Caco-2 (cell line): ENCODE results near the gene SELENOW. TPM values are rescaled to one million over a fixed set of nuclear protein-coding genes. Genes with fewer than 3 reads are reported as not detected.
"Not testable (repeated sequence)": the region's sequence is repeated elsewhere in the genome, so short reads cannot be mapped to it uniquely, and the experiment has no call there.

Source experiments
- BruUV-seq: library from RNA; stranded (reverse); fragments of 400-500 nt; replicated peaks from 2 replicates; lab custom pipeline; 2021; lab: Mats Ljungman, UMichigan
- CTCF ChIA-PET: fragments of 300-600 bp; sonication (Branson Sonifier 250); formaldehyde crosslinking; loops from one replicate; lab custom pipeline; 2022; ENCODE audit warnings: antibody characterized with exemption; lab: Charles Lee
- POLR2A ChIA-PET: fragments of 300-600 bp; sonication (Branson Sonifier 250); formaldehyde crosslinking; loops from one replicate; lab custom pipeline; 2022; ENCODE audit warnings: antibody characterized with exemption; lab: Charles Lee
- DNase-seq, 2 experiments: peaks; one replicate each; pipeline versions ENCODE4 v3.0.0 to v3.0.0-alpha.2; 2020 to 2022
- H3K27me3 ChIP-seq: replicated peaks from 2 replicates; pipeline ENCODE4 v1.6.0; 2011; ENCODE audit warnings: low read length; ENCODE audit not compliant: control insufficient read depth, insufficient read depth
- H3K36me3 ChIP-seq: 2 replicates; pipeline ENCODE4 v1.5.1; 2011; ENCODE audit warnings: low read length; ENCODE audit not compliant: control insufficient read depth, insufficient read depth
- H3K4me1 ChIP-seq: fragments of 250-450 bp; sonication (Bioruptor Pico); 2 replicates; pipeline ENCODE4 v1.5.1; 2020; ENCODE audit warnings: mild to moderate bottlenecking
- H3K4me3 ChIP-seq: 2 replicates; pipeline ENCODE4 v1.5.1; 2011; ENCODE audit warnings: low read depth, mild to moderate bottlenecking, control low read depth, low read length
- H3K9me3 ChIP-seq: fragments of 250-450 bp; sonication (Bioruptor Pico); 2 replicates; pipeline ENCODE4 v1.5.1; 2020; ENCODE audit warnings: mild to moderate bottlenecking, moderate library complexity
- H3K27ac Mint-ChIP-seq: one replicate; pipeline ENCODE4 v1.8.0; 2022; ENCODE audit warnings: mixed read lengths; ENCODE audit not compliant: unreplicated experiment
- H3K27me3 Mint-ChIP-seq: one replicate; pipeline ENCODE4 v1.8.0; 2022; ENCODE audit warnings: mixed read lengths; ENCODE audit not compliant: insufficient read depth, unreplicated experiment
- H3K36me3 Mint-ChIP-seq: one replicate; pipeline ENCODE4 v1.8.0; 2022; ENCODE audit warnings: mild to moderate bottlenecking, mixed read lengths; ENCODE audit not compliant: insufficient read depth, unreplicated experiment
- H3K4me1 Mint-ChIP-seq: one replicate; pipeline ENCODE4 v1.8.0; 2022; ENCODE audit warnings: low read depth, mixed read lengths; ENCODE audit not compliant: unreplicated experiment
- H3K4me3 Mint-ChIP-seq: one replicate; pipeline ENCODE4 v1.8.0; 2022; ENCODE audit warnings: mild to moderate bottlenecking, moderate library complexity, mixed read lengths; ENCODE audit not compliant: unreplicated experiment
- H3K9me3 Mint-ChIP-seq: one replicate; pipeline ENCODE4 v1.8.0; 2022; ENCODE audit warnings: mixed read lengths; ENCODE audit not compliant: unreplicated experiment
- CTCF ChIP-seq, 2 experiments: fragments of 200-600 bp in 1 of 2; IDR thresholded peaks; 1 replicate in 1 of 2; 2 replicates in 1 of 2; pipeline versions ENCODE4 v1.5.1 to v1.8.0; 2011 to 2022; ENCODE audit warnings: antibody characterized with exemption in 1 of 2, control low read depth in 1 of 2, inconsistent platforms in 1 of 2, low read depth in 1 of 2, low read length in 1 of 2, mild to moderate bottlenecking in 1 of 2, moderate library complexity in 1 of 2; ENCODE audit not compliant: insufficient read depth in 1 of 2, severe bottlenecking in 1 of 2, unreplicated experiment in 1 of 2
- intact Hi-C: fragments of 100-400 bp; cut with micrococcal nuclease; formaldehyde crosslinking; loops from one replicate; pipeline ENCODE4 v1.10.0; 2022; ENCODE audit not compliant: unreplicated experiment
- total RNA-seq: library from RNA; stranded (reverse); gene quantifications from 2 replicates; pipeline ENCODE4 v1.2.3, GENCODE V29; 2022

Gene SELENOW
- total RNA-seq, 1 experiment from 2014 or later = 110 TPM

GRCh38 chr19:47761566-47761965 is 16.9 kb upstream of the SELENOW start:
- Mint-ChIP-seq H3K4me1 (peaks cover 9% of the 10 kb centered on the region), H3K27ac (no peak overlapping the region)
- POLR2A ChIA-PET = no interaction called here

GRCh38 chr19:47762151-47762550 is 16.4 kb upstream of the SELENOW start:
- Mint-ChIP-seq H3K4me1 (peaks cover 4% of the 10 kb centered on the region), H3K4me3 (no peak overlapping the region), H3K27me3 (no peaks in the 10 kb centered on the region), H3K9me3 (no peaks in the 10 kb centered on the region), H3K27ac (no peak overlapping the region), H3K36me3 (peaks cover 39% of the 10 kb centered on the region)
- Histone ChIP-seq H3K4me3 (no peak overlapping the region), H3K36me3 (peaks cover 7% of the 10 kb centered on the region), H3K4me1 (peaks cover 6% of the 10 kb centered on the region; the same call in 1 of the 2 replicates), H3K9me3 (no peaks in the 10 kb centered on the region), H3K27me3 (no peaks in the 10 kb centered on the region)
- no TSS peak for BruUV-seq
- ChIA-PET CTCF (no interaction called here), POLR2A (no interaction called here)
- intact Hi-C loops = no loop called here
- TF ChIP-seq CTCF (IDR thresholded peaks at IDR 0.05; ENCODE audit: insufficient read depth in 1 of 2, low read depth in 1 of 2, low read length in 1 of 2, severe bottlenecking in 1 of 2, unreplicated experiment in 1 of 2) = no peak
- DNase-seq = no peak

More at GRCh38 chr19:47761566-47761965, 16.9 kb upstream of the SELENOW start:
- no peak for DNase-seq
- peaks cover 7% of the 10 kb centered on the region for H3K36me3 ChIP-seq
- no peaks in the 10 kb centered on the region for H3K27me3 ChIP-seq
- no TSS peak for BruUV-seq
- Mint-ChIP-seq H3K4me3 (no peak overlapping the region), H3K36me3 (peaks cover 45% of the 10 kb centered on the region), H3K27me3 (no peaks in the 10 kb centered on the region), H3K9me3 (no peaks in the 10 kb centered on the region)
- CTCF ChIA-PET = no interaction called here
- intact Hi-C loops = no loop called here
- no peak for TF ChIP-seq CTCF (IDR thresholded peaks at IDR 0.05; ENCODE audit: insufficient read depth in 1 of 2, low read depth in 1 of 2, low read length in 1 of 2, severe bottlenecking in 1 of 2, unreplicated experiment in 1 of 2)
- H3K9me3 ChIP-seq = no peaks in the 10 kb centered on the region
- peaks cover 10% of the 10 kb centered on the region; the same call in 1 of the 2 replicates for H3K4me1 ChIP-seq
- H3K4me3 ChIP-seq = no peak overlapping the region

- TSS peak; percentile 14 for BruUV-seq
- DNase-seq = no peak
- H3K4me1 ChIP-seq = no peaks in the 10 kb centered on the region
- Mint-ChIP-seq H3K4me3 (no peak overlapping the region), H3K9me3 (no peaks in the 10 kb centered on the region), H3K4me1 (no peaks in the 10 kb centered on the region), H3K27me3 (no peaks in the 10 kb centered on the region), H3K27ac (no peak overlapping the region), H3K36me3 (peaks cover 33% of the 10 kb centered on the region)
- CTCF ChIA-PET = interaction anchor here (0.7 kb wide), 1 partner anchor 490 kb away, joined by 4 read pairs; no protein-coding TSS in a partner anchor
- no peaks in the 10 kb centered on the region for H3K27me3 ChIP-seq
- POLR2A ChIA-PET = no interaction called here
- peaks cover 7% of the 10 kb centered on the region for H3K36me3 ChIP-seq
- H3K4me3 ChIP-seq = no peak overlapping the region
- no peak for TF ChIP-seq CTCF (IDR thresholded peaks at IDR 0.05; ENCODE audit: insufficient read depth in 1 of 2, low read depth in 1 of 2, low read length in 1 of 2, severe bottlenecking in 1 of 2, unreplicated experiment in 1 of 2)
- intact Hi-C loops = no loop called here
- no peaks in the 10 kb centered on the region for H3K9me3 ChIP-seq
Observed at GRCh38 chr19:47762615-47763308, 15.7 kb upstream of the SELENOW start.

GRCh38 chr19:47764705-47765104 is 13.8 kb upstream of the SELENOW start:
- H3K4me3 ChIP-seq, H3K4me1 Mint-ChIP-seq, H3K36me3 ChIP-seq, BruUV-seq, H3K9me3 Mint-ChIP-seq, H3K27ac Mint-ChIP-seq, H3K27me3 Mint-ChIP-seq, H3K4me3 Mint-ChIP-seq, DNase-seq, H3K27me3 ChIP-seq, intact Hi-C loops, H3K4me1 ChIP-seq, H3K9me3 ChIP-seq: not testable (repeated sequence)
- peaks cover 16% of the 10 kb centered on the region for H3K36me3 Mint-ChIP-seq
- ChIA-PET CTCF (interaction anchor here (1.1 to 1.5 kb wide), 2 partner anchors 52 to 121 kb away, joined by 3 to 4 read pairs; partner anchors contain the start of genes EHD2 and SULT2A1), POLR2A (interaction anchor here (0.7 kb wide), 1 partner anchor 643 kb away, joined by 6 read pairs; no protein-coding TSS in a partner anchor)
